HepG2 (cell line): ENCODE results near the gene PFKL. TPM values are rescaled to one million over a fixed set of nuclear protein-coding genes. Genes with fewer than 3 reads are reported as not detected.

Source experiments
- DNMT3B ChIP-seq: conservative IDR thresholded peaks from 2 replicates; pipeline ENCODE4 v1.6.1; 2016; ENCODE audit warnings: missing biosample characterization, control low read depth
- ELF3 ChIP-seq: IDR thresholded peaks from 2 replicates; pipeline ENCODE4 v1.6.1; 2016; ENCODE audit warnings: missing genetic modification reagents, missing compliant biosample characterization
- NFKB2 ChIP-seq: sonication (generic); formaldehyde crosslinking; IDR thresholded peaks from 2 replicates; pipeline ENCODE4 v1.4.0; 2020; ENCODE audit warnings: missing genetic modification reagents, borderline replicate concordance
- PATZ1 ChIP-seq: sonication (generic); formaldehyde crosslinking; IDR thresholded peaks from 2 replicates; pipeline ENCODE4 v1.4.0; 2020; ENCODE audit warnings: missing genetic modification reagents
- RAD21 ChIP-seq: fragments of 450-650 bp; formaldehyde crosslinking; IDR thresholded peaks from 2 replicates; pipeline ENCODE4 v1.5.0; 2020; ENCODE audit warnings: mild to moderate bottlenecking
- RFX5 ChIP-seq: IDR thresholded peaks from 2 replicates; pipeline ENCODE4 v1.6.1; 2011; ENCODE audit warnings: low read depth, low read length, improper control_type of control experiment
- SKI ChIP-seq: fragments of 450-650 bp; IDR thresholded peaks from one replicate; pipeline ENCODE4 v1.6.1; 2018; ENCODE audit warnings: mild to moderate bottlenecking; ENCODE audit not compliant: partially characterized antibody
- SMC3 ChIP-seq: IDR thresholded peaks from 2 replicates; pipeline ENCODE4 v1.6.1; 2011; ENCODE audit warnings: low read length, improper control_type of control experiment
- ZC3H13 ChIP-seq: sonication (generic); formaldehyde crosslinking; IDR thresholded peaks from 2 replicates; pipeline ENCODE4 v1.8.1; 2023; ENCODE audit warnings: mild to moderate bottlenecking, missing genetic modification reagents, moderate library complexity
- ZFX ChIP-seq: sonication (generic); formaldehyde crosslinking; IDR thresholded peaks from 2 replicates; pipeline ENCODE4 v1.4.0; 2020; ENCODE audit warnings: mild to moderate bottlenecking, low read depth, missing genetic modification reagents, moderate library complexity
- ZMAT3 ChIP-seq: sonication (generic); formaldehyde crosslinking; conservative IDR thresholded peaks from 2 replicates; pipeline ENCODE4 v1.7.0; 2021; ENCODE audit warnings: missing genetic modification reagents
- ZNF124 ChIP-seq: sonication (generic); formaldehyde crosslinking; IDR thresholded peaks from 2 replicates; pipeline ENCODE4 v1.4.0; 2020; ENCODE audit warnings: missing genetic modification reagents
- ZNF362 ChIP-seq: sonication (generic); formaldehyde crosslinking; IDR thresholded peaks from 2 replicates; pipeline ENCODE4 v1.4.0; 2020; ENCODE audit warnings: missing genetic modification reagents, mild to moderate bottlenecking, borderline replicate concordance
- ZNF460 ChIP-seq: sonication (generic); formaldehyde crosslinking; IDR thresholded peaks from 2 replicates; pipeline ENCODE4 v1.5.1; 2020; ENCODE audit warnings: missing genetic modification reagents, mild to moderate bottlenecking, borderline replicate concordance
- ZNF724P ChIP-seq: sonication (generic); formaldehyde crosslinking; IDR thresholded peaks from 2 replicates; pipeline ENCODE4 v1.8.0; 2022; ENCODE audit warnings: missing genetic modification reagents, borderline replicate concordance
- ZNF766 ChIP-seq: sonication (generic); formaldehyde crosslinking; IDR thresholded peaks from 2 replicates; pipeline ENCODE4 v1.5.0; 2020; ENCODE audit warnings: missing genetic modification reagents, borderline replicate concordance
- polyA plus RNA-seq, 8 experiments: library from polyadenylated mRNA; depleted of rRNA in 3 of 8; stranded (reverse) in 7 of 8; unstranded in 1 of 8; fragments of >200 nt; fragmentation: Illumina TruSeq in 4 of 8; extraction: Trizol in 4 of 8; gene quantifications; 2 replicates each; pipeline versions ENCODE4 v1.2.1 to v1.2.3, GENCODE V29; 2011 to 2016; ENCODE audit warnings: low read depth in 4 of 8, missing spikeins in 1 of 8, mixed read lengths in 1 of 8; ENCODE audit not compliant: insufficient read depth in 1 of 8
- total RNA-seq, 5 experiments: library from RNA; depleted of rRNA; stranded (reverse); fragments of >200 nt; fragmentation: Illumina TruSeq; extraction: Trizol; gene quantifications; 2 replicates each; pipeline ENCODE4 v1.2.3, GENCODE V29; 2016; ENCODE audit warnings: low read depth in 1 of 5
- TF ChIP-seq, protein P1 (sequence below): IDR thresholded peaks from 2 replicates; pipeline ENCODE4 v1.6.1; 2016; ENCODE audit warnings: mild to moderate bottlenecking, missing biosample characterization, missing genetic modification reagents
- TF ChIP-seq, protein P2 (sequence below): sonication (generic); formaldehyde crosslinking; IDR thresholded peaks from 2 replicates; pipeline ENCODE4 v1.8.0; 2022; ENCODE audit warnings: missing genetic modification reagents, mild to moderate bottlenecking, moderate library complexity, borderline replicate concordance
- TF ChIP-seq, protein P3 (sequence below): sonication (generic); formaldehyde crosslinking; IDR thresholded peaks from 2 replicates; pipeline ENCODE4 v1.4.0; 2020; ENCODE audit warnings: missing genetic modification reagents
- TF ChIP-seq, protein P4 (sequence below): sonication (generic); formaldehyde crosslinking; IDR thresholded peaks from 2 replicates; pipeline ENCODE4 v1.4.0; 2020; ENCODE audit warnings: mild to moderate bottlenecking, missing genetic modification reagents, borderline replicate concordance

PFKL gene
- total and polyA plus RNA-seq, 2 of the 13 experiments (the other 11 are each of a cell fraction or from before 2014, with no cell fraction given): 92.8 to 106 TPM

GRCh38 chr21:44303490-44303981 is 3.7 kb downstream of the PFKL start (continued):
- TF ChIP-seq, protein P1, sequence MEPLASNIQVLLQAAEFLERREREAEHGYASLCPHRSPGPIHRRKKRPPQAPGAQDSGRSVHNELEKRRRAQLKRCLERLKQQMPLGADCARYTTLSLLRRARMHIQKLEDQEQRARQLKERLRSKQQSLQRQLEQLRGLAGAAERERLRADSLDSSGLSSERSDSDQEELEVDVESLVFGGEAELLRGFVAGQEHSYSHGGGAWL (CRISPR knock-in tag): no peak
- TF ChIP-seq RFX5 (no peak), ZC3H13 (0 out of 2 replicates have a peak, but pooled peaks have one; percentile 15), ZNF724P (CRISPR knock-in tag) (no peak), SKI (peak; percentile 51), ZNF362 (CRISPR knock-in tag) (peak; percentile 73; the same call in 1 of the 2 replicates), ZFX (peak; percentile 39; the same call in 1 of the 2 replicates), ZMAT3 (no peak; the same call in 1 of the 2 replicates), ZNF124 (CRISPR knock-in tag) (no peak), NFKB2 (CRISPR knock-in tag) (no peak; the same call in 1 of the 2 replicates), ZNF766 (CRISPR knock-in tag) (peak; percentile 21; the same call in 1 of the 2 replicates), PATZ1 (CRISPR knock-in tag) (peak; percentile 78), ZNF460 (CRISPR knock-in tag) (no peak), ELF3 (CRISPR knock-in tag) (peak; percentile 79), RAD21 (CRISPR knock-in tag) (no peak), SMC3 (no peak), DNMT3B (CRISPR knock-in tag) (no peak)
- TF ChIP-seq, protein P2, sequence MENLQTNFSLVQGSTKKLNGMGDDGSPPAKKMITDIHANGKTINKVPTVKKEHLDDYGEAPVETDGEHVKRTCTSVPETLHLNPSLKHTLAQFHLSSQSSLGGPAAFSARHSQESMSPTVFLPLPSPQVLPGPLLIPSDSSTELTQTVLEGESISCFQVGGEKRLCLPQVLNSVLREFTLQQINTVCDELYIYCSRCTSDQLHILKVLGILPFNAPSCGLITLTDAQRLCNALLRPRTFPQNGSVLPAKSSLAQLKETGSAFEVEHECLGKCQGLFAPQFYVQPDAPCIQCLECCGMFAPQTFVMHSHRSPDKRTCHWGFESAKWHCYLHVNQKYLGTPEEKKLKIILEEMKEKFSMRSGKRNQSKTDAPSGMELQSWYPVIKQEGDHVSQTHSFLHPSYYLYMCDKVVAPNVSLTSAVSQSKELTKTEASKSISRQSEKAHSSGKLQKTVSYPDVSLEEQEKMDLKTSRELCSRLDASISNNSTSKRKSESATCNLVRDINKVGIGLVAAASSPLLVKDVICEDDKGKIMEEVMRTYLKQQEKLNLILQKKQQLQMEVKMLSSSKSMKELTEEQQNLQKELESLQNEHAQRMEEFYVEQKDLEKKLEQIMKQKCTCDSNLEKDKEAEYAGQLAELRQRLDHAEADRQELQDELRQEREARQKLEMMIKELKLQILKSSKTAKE (CRISPR knock-in tag): peak; percentile 37; the same call in 1 of the 2 replicates
- TF ChIP-seq, protein P3, sequence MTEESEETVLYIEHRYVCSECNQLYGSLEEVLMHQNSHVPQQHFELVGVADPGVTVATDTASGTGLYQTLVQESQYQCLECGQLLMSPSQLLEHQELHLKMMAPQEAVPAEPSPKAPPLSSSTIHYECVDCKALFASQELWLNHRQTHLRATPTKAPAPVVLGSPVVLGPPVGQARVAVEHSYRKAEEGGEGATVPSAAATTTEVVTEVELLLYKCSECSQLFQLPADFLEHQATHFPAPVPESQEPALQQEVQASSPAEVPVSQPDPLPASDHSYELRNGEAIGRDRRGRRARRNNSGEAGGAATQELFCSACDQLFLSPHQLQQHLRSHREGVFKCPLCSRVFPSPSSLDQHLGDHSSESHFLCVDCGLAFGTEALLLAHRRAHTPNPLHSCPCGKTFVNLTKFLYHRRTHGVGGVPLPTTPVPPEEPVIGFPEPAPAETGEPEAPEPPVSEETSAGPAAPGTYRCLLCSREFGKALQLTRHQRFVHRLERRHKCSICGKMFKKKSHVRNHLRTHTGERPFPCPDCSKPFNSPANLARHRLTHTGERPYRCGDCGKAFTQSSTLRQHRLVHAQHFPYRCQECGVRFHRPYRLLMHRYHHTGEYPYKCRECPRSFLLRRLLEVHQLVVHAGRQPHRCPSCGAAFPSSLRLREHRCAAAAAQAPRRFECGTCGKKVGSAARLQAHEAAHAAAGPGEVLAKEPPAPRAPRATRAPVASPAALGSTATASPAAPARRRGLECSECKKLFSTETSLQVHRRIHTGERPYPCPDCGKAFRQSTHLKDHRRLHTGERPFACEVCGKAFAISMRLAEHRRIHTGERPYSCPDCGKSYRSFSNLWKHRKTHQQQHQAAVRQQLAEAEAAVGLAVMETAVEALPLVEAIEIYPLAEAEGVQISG (CRISPR knock-in tag): peak; percentile 56
- TF ChIP-seq, protein P4, sequence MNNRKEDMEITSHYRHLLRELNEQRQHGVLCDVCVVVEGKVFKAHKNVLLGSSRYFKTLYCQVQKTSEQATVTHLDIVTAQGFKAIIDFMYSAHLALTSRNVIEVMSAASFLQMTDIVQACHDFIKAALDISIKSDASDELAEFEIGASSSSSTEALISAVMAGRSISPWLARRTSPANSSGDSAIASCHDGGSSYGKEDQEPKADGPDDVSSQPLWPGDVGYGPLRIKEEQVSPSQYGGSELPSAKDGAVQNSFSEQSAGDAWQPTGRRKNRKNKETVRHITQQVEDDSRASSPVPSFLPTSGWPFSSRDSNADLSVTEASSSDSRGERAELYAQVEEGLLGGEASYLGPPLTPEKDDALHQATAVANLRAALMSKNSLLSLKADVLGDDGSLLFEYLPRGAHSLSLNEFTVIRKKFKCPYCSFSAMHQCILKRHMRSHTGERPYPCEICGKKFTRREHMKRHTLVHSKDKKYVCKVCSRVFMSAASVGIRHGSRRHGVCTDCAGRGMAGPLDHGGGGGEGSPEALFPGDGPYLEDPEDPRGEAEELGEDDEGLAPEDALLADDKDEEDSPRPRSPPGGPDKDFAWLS (CRISPR knock-in tag): no peak
